GM18873 (cell line): ENCODE data around the gene KIF5B.
"Not testable (repeated sequence)": the region's sequence is repeated elsewhere in the genome, so short reads cannot be mapped to it uniquely, and the experiment has no call there.

Source experiments
- ATAC-seq: cut with Tn5 transposase; IDR thresholded peaks from one replicate; pipeline ENCODE4 v1.9.1; 2021; ENCODE audit warnings: mild to moderate bottlenecking, moderate library complexity, moderate number of reproducible peaks; ENCODE audit not compliant: unreplicated experiment, low FRiP score

The KIF5B gene

DNA sequence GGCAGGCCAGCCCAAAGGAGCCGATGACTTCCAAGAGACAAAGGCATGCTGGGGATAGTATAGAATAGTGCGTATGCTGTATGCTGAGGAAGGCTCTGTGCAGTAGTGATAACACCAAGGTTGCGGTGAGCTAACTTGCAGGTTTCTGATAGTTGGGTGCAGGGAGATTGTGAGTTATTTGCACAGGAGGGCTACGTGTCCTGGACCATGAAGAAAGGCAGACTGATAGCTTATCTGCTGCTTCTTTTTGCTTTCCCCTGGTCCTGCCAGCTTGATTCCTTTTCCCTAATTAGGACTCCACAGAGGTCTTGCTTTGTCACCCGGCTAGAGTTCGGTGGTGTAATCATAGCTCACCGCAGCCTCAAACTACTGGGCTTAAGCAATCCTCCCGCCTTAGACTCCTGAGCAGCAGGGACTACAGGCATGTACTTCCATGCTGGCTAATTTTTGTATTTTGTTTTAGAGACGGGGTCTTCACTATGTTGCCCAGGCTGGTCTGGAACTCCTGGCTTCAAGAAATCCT is 83.6 kb downstream of the KIF5B start:
- ATAC-seq = no peak

DNA sequence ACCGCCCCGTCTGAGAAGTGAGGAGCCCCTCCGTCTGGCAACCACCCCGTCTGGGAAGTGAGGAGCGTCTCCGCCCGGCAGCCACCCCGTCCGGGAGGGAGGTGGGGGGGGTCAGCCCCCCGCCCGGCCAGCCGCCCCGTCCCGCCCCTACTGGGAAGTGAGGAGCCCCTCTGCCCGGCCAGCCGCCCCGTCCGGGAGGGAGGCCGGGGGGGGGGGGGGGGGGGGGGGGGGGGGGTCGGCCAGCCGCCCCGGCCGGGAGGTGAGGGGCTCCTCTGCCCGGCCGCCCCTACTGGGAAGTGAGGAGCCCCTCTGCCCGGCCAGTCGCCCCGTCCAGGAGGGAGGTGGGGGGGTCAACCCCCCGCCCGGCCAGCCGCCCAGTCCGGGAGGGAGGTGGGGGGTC is 86.4 kb downstream of the KIF5B start:
- not testable (repeated sequence) for ATAC-seq

DNA sequence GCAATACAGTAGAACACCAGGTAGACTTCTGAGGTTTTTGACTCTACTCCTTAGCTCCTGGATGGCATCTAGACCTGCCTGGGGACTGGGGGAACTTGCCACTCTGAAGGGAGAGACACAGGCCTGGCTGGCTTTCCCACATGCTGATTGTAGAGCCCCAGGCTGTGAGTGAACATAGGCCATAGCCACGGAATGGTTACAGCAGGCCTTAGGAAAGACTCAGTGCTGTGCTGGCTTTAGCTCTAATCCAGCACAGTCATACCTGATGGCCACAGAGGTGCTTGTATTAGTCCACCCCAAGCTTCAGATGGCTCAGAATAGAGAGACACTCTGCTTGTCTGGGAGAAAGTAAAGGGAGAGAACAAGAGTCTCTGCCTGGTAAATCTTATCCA is 92.6 kb downstream of the KIF5B start:
- ATAC-seq = no peak

DNA sequence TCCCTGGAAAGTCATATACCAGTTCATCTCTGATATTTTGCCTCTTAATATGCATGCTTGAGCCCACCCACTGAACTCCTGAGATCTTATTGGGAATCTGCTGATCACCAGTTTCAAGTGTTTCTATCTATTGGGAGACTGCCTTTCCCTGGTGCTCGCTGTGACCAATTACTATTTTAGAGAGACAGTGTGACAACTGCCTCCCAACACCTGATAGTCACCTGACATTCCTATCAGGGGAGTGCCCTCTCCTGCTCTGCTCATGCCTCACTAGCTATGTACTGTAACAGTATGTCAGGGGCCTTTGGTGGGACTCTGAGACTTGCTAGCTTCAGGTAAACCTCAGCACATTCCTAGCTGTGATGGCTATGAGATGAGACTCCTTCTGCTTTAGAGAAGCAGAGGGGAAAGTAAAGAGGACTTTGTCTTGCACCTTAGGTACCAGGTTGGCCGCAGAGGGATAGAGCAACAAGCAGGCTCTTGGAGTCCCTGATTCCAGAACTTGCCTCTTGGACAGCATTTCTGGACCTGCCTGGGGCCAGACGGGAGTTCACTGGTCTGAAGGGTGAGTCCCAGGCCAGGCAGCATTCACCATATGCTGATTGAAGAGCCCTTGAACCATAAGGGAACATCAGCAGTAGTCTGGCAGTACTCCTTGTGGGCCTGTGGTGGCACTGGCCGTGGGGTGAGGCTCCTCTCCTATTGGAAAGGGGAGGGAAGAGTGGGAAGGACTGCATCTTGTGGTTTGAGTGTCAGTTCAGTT is 93.2 kb downstream of the KIF5B start:
- no peak for ATAC-seq

DNA sequence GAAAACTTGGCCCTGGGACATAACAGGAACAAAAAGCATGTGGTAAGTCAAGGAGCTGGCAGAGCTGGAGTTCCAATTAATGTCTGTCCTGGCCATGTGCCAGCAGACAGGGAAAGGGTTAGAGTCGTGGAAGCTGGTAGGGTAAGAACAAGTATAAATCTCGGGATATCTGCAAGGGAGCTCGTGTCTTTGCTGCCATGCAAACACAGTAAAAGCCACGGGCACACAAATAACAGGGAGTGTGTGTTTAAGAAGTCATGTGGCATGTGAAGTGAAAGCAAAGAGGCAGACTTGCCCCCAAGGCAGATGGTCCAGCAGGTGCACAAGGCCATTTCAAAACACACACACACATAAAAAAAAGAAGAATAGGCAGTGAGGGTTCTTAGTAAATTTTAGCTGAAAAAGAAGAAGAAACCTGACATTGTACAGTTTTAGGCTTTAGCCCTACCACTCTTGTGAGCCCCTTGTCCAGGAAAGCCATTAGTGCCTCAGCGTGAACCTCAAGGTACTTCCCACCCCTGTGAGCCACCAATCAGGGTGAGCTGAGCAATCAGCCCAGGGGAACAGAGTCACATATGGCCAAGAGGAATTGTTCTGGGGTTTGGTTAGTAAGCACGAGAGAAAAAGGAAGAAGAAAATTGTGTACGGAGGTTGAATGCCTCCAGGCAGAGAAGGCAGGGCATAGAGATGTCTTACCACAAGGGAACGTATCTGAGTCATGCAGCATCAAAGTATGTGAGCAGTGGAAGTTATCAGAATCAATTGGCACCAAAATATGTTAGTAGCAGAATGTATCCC is 94.7 kb downstream of the KIF5B start:
- no peak for ATAC-seq

DNA sequence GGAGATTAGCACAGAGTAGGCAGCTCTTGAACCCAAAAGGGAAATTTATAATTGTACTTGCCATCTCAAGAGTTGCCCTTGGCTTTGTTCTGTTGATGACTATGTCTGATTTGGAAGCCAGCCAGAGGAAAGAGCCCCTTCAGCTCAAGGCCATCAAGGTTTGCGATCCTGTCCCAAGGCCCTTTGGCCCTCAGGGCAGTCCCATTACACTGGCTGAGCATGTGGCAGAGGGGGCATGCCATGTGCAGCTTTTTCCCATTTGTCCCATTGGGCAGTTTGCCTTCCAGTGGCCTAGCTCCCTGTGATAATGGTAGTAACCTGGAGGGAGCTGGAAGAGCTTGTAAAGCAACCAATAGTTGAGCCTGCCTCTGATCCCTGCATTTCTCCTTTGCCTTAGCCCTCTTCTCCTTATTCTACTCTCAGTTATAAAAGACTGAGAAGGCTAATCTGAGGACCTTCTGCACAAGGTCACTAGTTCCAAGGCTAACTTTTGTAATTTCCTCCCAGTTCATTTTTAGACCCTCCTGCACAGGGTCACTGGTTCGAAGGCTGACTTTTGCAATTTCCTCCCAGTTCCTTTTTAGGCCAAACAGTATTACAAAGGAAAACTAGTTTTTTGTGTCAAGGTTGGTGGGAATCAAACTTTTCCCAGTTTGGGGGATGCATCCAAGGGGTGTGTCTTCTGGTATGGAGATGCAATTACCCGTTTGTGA is 96.6 kb downstream of the KIF5B start:
- no peak for ATAC-seq
